HCEC 1CT (cell line): ENCODE results near the gene MB.

Experiments
- DNase-seq: peaks from one replicate; pipeline ENCODE4 v3.0.0-alpha.2; 2017

MB gene

DNA sequence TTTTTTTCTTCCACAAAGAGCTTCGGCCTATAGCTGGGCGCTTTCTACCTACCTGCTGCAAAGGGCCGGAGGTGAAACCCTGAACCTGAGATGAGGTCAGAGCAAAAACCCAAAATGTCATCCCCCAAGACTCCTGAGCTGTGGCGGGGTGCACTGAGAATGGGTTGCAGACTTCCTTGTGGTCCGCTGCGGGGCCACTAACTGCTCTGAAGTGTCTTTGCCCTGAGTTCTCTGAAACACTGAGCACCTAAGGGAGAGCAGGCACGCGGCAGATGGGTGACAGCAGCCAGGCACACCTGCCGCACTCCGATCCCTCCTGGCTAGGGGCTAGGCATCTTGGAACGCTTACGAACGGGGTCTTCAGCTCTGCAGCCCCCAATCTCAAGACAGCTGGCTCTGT lies 47.2 kb downstream of the MB start:
- no peak for DNase-seq

DNA sequence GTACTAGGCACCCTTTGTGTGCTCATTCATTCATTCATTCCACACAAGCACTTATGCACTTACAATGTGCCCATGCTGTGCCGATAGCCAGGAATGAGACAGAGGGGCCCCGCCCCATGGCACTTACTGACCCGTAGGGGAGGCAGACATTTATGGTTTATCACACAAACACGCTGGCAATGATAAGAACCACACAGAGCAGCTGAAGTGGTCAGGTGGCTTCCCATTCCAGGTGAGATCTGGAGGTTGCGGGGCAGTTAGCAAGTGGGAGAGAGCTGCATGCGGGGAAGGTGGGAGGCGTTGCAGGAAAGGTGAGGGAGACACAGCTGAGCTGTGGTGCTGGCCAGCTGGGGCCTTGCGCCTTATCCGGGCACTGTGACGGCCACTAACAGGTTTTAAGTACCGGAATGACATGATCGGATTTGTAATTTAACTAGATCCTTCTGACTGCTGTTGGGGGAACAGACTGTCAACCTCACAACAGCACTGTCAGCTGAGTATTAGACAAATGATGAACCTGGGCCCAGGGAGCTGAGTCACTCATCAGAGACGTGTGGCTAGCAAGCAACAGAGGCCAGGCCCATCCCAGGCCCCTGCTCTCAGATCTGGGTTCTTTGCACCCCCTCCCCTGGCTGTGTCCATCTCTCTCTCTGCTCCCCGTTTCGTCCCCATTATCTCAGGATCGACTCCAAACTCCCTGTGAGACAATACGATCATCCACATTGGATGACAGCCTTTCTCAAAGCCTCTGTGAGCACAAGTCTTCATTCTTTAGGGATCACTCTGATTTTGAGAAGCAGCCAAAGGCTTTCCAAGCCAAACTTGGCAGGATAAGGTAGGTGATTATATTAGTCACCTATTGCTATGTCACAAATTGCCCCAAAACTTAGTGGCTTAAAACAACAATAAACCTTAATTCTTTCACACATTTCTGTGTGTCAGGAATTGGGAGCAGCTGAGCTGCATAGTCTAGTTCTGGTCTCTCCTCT lies 48.1 kb downstream of the MB start:
- DNase-seq: peak; percentile 47

DNA sequence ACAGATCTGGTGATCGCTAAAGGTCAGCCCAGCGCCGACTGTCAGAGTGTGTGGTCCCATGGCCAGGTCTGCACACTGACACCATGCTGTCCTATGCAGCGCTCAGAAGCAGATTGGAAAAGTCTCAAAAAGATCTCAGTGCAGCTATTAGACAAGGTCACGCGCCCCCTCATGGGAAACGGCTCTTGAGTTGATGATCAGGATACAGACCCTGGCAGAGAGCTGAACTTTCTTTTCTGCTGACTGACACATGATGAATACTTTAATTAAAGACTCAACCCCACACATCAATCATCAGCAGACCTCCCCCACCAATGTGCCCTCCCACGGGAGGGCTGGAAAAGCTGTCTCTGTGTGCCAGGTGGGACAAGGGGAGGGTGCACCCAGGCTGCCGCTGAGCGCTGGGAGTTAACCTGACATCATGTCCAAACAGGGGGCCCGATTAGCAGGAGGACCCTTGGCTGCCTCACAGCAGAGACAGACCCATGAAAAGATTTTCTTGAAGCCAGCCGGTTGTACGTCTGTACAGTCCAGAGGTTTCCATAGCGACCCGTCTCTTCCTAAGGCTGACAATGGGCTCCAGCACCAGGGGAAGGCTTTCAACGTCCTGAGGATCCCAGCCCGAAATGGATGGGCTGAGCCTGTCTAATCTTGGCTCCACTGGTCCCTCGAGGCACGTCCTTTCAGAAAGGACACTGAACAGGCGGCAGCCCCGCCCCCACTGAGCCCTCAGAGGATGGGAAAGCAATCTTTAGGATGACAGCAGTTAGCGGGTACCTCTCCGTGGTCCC lies 49.6 kb downstream of the MB start:
- DNase-seq: no peak

DNA sequence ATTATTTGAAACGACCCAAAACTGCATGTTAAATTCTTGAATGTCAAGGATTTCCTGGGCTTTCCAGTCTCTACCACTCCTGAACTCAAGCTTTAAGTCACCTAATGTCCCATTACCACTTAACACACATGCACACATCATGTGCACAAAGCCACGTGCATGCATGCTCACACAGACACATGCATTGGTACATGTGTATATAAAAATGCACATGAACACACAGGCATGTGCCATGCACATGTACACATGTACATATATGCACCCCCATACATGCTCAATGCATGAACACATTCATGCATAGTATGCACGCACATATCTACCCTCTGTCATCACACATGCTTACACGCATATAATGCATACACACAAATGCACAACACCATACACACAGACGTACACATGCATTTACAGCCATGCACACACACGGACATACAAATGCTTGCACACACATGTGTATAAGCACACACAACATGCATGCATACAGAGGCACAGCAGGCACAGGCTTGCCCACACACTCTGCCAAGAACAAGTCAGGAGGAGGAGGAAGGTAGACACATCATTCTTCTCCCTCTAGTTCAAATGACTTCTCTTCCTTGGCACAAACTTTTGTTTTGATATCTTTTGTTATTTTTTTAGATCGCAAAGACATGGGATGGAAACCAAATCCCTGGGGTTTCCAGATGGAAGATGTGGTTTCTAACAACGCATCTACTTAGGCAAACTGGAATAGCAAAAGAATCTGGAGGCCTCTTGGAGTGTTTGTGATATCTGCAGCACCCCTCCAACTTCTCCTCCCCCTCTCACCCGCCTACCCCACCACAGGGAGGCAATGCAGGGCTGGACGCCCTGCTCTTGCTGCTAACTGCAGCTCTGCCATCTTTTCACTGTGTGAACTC lies 51.9 kb downstream of the MB start:
- DNase-seq: no peak

DNA sequence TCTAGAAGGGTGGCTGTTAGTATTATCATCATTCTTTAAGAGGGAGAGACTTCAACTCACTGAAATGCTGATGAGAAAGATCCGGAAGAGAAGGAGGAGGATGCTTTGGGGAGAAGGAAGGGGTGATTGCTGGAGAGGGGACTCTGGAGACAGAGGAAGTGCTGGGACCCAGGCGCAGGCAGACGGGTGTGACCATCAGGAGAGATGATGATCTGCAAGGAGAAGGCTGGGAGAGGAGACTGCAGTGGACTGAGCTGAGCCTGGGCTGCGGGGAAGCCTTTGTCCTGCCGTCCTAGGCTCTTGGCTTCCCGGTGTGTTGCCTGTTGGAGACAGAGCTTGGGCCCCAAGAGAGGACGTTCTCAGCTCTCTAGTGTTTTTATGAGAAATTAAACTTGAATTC lies 53.9 kb downstream of the MB start:
- DNase-seq: no peak

DNA sequence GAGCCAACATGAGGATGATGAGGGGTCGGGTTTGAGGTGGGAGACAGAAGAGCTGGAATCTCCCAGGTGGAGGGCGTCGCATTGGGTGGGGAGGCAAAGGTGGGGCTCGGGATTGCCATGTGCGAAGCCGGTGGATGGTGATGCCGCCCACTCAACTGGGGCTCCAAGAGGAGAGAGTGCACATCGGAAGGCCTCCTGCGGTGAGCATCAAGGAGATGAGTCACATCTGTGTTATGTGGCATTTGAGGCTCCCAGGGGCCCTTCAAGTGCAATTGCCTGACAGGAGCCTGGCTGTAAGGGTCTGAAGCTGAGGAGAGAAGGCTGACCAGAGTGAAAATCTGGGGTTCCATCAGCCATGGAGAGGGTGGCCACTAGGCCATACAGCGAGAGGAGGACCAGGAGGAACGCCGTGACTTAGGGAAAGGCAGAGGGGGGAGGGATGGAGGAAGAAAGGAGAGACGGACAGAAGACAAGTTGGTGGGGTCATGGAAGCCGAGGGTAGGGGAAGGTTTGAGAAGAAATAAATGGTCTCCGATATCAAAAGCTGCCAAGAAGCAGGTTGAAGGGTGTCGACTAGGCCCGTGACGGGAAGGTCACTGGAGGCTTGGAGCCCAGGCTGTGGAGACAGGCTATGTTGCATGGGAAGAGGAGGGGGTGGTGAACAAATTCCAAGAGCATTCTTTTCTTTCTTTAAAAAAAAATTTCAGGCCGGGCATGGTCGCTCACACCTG lies 55.2 kb downstream of the MB start:
- DNase-seq: peak; percentile 78

DNA sequence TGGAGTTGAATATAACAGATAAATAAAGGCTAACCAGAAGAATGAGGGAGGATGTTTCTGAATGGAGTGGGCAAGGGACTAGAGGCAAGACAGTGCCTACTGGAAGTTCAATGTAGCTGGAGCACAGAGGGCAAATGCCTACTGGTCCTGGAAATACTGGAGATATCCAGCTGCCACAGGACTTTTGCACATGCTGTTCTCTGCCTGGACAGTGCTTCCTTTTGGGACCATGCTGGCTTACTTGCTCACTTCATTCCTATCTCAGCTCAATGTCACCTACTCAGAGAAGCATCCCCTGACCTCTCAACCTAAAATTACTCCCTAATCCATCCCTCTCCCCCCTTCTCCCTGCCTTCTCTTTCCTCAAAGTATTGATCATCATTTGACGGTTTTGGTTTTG lies 56.3 kb downstream of the MB start:
- DNase-seq: no peak

DNA sequence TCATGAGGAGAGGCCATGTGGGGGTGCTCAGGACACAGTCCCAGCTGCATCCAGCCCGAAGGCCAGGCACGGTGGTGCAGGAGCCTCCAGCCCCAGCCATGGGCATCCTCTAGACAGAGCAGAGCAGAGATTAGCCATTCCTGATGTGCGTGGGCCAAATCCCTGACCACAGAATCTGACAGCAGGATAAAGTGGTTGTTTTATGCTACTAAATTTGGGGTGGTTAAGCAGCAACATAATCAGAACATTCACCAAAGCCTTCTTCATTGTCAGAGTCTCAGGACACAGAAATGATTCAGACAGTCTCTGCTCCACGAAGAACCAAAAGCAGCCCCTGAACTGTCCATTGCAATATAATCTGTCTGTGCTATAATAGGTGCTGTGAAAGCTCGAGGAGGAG lies 56.8 kb downstream of the MB start:
- no peak for DNase-seq

DNA sequence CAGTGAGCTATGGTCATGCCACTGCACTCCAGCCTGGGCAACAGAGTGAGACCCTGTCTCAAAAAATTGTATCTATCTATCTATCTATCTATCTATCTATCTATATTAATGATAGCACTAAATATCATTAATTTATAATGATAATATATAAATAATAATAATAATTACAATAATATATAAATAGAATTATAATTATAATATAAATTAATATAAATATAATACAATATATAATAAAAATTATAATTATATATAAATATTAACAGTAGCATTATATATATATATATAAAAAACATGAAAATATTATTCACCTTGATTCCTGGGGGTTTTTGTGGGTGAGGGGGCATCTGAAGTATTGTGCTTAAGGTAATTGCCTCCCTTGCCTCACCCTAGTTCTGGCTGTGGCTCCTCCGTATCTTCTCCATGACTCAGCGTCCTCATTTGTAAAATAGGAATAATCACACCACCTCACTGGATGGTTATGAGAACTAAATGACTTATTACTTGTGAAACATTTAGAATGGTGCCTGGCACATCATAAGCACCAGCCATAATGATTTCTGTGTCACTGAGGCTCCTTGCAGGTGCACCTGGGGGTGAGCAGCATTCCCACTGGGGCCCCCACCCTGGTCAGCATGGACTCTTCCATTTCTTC lies 57.6 kb downstream of the MB start:
- no peak for DNase-seq

DNA sequence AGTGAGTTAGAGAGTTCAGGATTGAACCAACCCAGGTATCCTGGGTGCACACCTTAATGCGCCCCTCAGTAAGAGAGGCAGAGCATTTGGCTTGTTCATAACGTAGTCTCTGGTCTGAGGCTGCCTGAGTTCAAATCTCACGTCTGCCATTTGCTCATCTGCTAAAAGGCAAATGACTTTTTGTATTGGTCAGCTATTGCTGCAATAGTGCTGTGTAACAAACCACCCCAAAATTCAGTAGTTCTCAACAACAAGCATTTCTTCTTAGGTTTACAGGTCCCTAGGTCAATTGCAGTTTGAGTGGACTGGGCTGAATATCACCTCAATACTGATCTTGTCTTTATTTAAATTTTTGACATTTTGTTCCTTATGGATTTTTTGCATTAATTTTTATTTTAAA lies 58.4 kb downstream of the MB start:
- no peak for DNase-seq

DNA sequence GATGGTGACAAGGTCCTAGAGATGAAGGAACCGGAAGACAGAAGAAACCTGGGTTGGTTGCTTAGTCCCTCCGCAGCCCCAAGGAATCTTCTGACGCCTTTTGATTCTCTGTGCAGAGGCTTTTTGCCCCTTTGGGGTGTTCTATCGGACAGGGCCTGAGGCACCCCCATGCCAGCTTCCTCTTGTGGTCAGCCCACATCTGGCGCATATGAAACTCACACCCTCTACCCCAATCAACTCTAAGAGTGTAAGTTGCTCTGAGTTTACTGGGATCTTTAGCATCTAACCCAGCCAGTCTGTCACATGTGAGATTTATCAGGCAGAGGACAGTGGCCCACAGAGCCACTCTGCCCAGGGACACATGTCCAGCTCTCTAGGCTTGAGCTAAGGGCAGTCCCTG lies 59.1 kb downstream of the MB start:
- no peak for DNase-seq
